ENCODE data around the gene POFUT1. TPM values are rescaled to one million over a fixed set of nuclear protein-coding genes. Genes with fewer than 3 reads are reported as not detected.

Gene POFUT1
- total RNA-seq: 40.4 TPM

DNA sequence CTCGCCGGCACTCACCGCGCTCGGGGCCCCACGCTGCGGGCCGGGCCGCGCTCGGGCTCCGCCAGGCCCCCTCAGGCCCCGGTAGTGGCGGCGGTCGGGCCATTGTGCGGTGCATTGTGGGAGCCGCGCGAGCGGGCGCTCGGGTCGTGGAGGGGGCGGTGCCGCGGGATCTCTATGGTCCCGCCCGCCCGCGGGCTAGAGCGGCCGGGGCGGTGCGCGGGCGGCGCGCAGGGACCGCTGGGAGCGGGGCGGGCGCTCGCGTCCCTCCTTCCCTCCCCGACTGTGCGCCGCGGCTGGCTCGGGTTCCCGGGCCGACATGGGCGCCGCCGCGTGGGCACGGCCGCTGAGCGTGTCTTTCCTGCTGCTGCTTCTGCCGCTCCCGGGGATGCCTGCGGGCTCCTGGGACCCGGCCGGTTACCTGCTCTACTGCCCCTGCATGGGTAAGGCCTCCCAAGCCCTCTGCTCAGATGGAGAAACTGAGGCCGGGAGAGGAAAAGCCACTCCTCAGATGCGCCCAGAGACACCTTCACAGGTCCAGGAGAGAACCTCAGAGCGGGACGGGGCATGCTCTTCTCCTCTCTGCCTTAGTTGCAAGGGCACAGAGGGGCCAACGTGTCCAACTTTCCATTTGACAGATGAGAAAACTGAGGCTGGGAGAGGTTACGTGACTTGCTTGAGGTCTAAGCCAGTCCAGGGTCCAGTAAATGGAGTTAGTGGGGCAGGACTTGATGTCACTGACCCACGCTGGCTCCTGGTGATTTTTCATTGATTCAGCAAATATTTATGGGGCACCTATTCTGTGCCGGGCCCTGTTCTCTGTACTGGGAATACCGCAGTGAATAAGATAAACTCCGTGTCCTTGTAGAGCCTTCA, at the start of gene POFUT1, which contains the start of gene PLAGL2:
TSS of gene POFUT1 (plus strand) at position 255 of the 873 bp plus-strand sequence. CDS start at position 317, 62 bp downstream.
TSS of gene PLAGL2 (minus strand) at position 118 of the 873 bp plus-strand sequence. CDS start 5,565 bp downstream, outside the sequence.

DNA sequence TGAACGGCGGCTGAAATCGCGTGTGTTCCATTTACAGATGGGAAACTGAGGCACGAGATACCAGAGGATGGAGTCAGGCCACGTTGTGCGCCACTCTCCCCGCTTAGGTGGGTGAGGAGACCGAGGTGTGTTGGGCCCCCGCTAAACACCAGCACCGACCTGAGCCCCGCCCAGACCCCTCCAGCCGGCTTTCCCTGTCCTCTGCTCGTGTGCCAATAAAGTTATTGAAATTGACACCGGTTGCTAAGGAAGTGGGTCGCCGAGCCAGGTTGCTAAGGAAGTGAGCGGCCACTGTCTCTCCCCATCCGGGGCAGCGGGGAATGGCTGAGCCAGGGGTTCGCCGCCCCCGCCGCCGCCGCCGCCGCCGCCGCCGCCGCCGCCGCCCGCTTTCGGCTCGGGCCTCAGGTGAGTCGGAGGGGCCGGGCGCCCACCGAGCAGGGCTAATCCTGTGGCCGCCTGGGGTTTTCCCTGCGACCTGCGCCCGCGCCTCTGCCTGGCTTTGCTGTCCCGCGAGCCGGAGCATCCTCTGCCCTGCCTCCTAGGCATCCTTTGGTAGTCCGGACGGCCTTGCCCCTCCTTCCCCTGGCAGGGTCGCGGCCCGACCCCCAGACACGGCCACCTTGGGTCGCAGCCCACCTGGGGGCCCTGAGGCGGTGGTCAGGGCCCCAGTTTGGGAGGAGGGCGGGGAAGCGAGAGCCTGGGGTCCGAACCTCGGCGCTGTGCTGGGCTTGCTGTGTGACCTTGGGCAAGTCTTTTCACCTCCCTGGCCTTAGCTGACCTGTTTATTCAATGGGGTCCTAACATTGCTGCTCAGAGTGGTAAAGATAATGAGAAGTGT, 69.9 kb downstream of the POFUT1 start, which contains the start of gene KIF3B:
TSS of gene KIF3B (plus strand) at position 291 of the 838 bp plus-strand sequence. CDS start 32,127 bp downstream, outside the sequence.

Other genes starting within 250 kb of the POFUT1 start
- 0.23 TPM for gene XKR7, start 239.7 kb upstream of the POFUT1 start, total RNA-seq
- 12.7 TPM for gene CCM2L, start 197.4 kb upstream of the POFUT1 start, total RNA-seq
- 11.8 TPM for gene HCK, start 155.6 kb upstream of the POFUT1 start, total RNA-seq
- 61.0 TPM for gene TM9SF4, start 98.2 kb upstream of the POFUT1 start, total RNA-seq
- gene PLAGL2, start 137 bp upstream of the POFUT1 start, total RNA-seq: 6.2 TPM
- gene KIF3B, start 69.8 kb downstream of the POFUT1 start, total RNA-seq: 28.8 TPM
- gene ASXL1, start 150.5 kb downstream of the POFUT1 start, total RNA-seq: 84.4 TPM